Activated T-helper 1 cell treated with anti-CD3 and anti-CD28 coated beads, Interleukin-2, amount 50 U/mL, for 16 hours (primary cell): ENCODE data around the gene ZDHHC9.

ENCODE experiments used
- DNase-seq, 2 donors: peaks; one replicate each; pipeline ENCODE4 v3.0.0-alpha.2; 2020; ENCODE audit warnings: low read depth in 1 of 2, low spot score in 1 of 2

ZDHHC9 gene

GRCh38 chrX:129768586-129769466, 74.9 kb downstream of the ZDHHC9 start:
- DNase-seq, result no peak

GRCh38 chrX:129768186-129768585, 75.5 kb downstream of the ZDHHC9 start:
- DNase-seq, result no peak

GRCh38 chrX:129763666-129764065, 80.0 kb downstream of the ZDHHC9 start:
- DNase-seq, result no peak

- no peak for DNase-seq
These were observed 81.2 kb downstream of the ZDHHC9 start for GRCh38 chrX:129762448-129762847.

- DNase-seq, result no peak
These were observed 82.1 kb downstream of the ZDHHC9 start for GRCh38 chrX:129761596-129761995.

GRCh38 chrX:129760981-129761380, 82.7 kb downstream of the ZDHHC9 start:
- DNase-seq, result no peak

- no peak for DNase-seq
These were observed 83.5 kb downstream of the ZDHHC9 start for GRCh38 chrX:129760155-129760554.

GRCh38 chrX:129759576-129760061, 84.1 kb downstream of the ZDHHC9 start:
- DNase-seq, result peak in 1 of 2 donors; percentile 37

- no peak for DNase-seq
These were observed 87.7 kb downstream of the ZDHHC9 start for GRCh38 chrX:129755779-129756650.

- no peak for DNase-seq
These were observed 89.3 kb downstream of the ZDHHC9 start for GRCh38 chrX:129754056-129755024.
